Measurements from ENCODE around the gene NFATC4. TPM values are rescaled to one million over a fixed set of nuclear protein-coding genes. Genes with fewer than 3 reads are reported as not detected.

The NFATC4 gene
- total RNA-seq, 1 donor from 2014 or later, result 298 TPM

DNA sequence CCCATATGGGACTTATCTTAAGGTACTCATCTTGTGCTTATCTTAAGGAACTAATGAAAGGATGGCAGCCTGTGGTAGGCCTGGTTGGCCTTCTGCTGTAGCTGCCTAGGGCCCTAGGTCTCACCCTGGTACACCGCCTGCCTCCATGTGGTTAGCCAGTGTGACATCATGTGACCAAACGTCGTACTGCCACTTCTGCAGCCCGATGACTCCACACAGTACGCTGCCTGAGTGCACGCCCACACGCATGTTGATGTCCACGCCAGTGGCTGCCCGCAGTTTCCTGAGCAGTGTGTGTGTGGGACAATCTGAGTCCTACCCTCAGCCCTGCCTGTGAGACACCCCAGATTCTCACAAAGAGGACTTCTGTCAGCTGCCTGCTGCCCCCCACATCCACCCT, 38.2 kb upstream of the NFATC4 start:
- Mint-ChIP-seq H3K4me3 (no peak overlapping the region), H3K27me3 (ENCODE audit: low read depth) (peaks cover 37% of the 10 kb centered on the region)
- no peak for DNase-seq (ENCODE audit: low spot score in 2 of 2, unreplicated experiment in 2 of 2)

DNA sequence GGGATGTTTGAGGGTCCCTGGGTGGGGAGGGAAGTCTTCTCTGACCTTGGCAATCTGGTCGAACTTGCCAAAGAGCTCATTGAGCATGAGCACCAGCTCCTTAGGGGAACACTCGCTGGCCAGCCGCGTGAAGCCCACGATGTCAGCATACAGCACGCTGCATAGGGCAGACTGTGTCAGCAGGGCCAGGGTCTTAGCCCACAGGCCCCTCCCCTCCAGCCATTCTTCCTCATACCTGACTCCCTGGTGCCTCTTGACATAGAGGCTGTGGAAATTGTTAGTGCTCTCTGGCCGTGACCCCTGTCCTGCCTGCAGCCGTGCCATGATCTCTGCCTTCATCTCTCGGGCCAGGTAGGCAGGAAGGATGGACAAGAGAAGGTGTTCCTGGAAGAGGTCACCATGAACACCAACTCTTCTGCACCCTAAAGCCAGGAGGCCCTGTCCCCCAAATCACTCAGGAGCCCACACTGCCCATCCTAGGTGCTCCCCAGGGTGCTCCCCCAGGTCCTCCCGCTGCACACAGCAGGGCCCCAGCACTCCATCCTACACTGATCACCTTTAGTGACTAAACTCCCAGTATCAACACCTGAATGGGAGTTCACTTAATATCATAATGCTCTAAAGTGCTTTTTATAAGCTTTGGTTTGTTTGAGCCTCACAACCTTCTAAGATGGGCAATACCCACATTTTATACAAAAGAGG, 36.9 kb upstream of the NFATC4 start:
- H3K27me3 Mint-ChIP-seq (ENCODE audit: low read depth), result peaks cover 51% of the 10 kb centered on the region
- H3K4me1 Mint-ChIP-seq, result peaks cover 19% of the 10 kb centered on the region
- no peaks in the 10 kb centered on the region for H3K36me3 Mint-ChIP-seq
- no peak for DNase-seq (ENCODE audit: low spot score in 2 of 2, unreplicated experiment in 2 of 2)
- no peak overlapping the region for H3K27ac Mint-ChIP-seq
- no peak overlapping the region for H3K4me3 Mint-ChIP-seq
- H3K9me3 Mint-ChIP-seq, result no peaks in the 10 kb centered on the region
- TF ChIP-seq, protein P1, sequence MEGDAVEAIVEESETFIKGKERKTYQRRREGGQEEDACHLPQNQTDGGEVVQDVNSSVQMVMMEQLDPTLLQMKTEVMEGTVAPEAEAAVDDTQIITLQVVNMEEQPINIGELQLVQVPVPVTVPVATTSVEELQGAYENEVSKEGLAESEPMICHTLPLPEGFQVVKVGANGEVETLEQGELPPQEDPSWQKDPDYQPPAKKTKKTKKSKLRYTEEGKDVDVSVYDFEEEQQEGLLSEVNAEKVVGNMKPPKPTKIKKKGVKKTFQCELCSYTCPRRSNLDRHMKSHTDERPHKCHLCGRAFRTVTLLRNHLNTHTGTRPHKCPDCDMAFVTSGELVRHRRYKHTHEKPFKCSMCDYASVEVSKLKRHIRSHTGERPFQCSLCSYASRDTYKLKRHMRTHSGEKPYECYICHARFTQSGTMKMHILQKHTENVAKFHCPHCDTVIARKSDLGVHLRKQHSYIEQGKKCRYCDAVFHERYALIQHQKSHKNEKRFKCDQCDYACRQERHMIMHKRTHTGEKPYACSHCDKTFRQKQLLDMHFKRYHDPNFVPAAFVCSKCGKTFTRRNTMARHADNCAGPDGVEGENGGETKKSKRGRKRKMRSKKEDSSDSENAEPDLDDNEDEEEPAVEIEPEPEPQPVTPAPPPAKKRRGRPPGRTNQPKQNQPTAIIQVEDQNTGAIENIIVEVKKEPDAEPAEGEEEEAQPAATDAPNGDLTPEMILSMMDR (IDR thresholded peaks at IDR 0.05; ENCODE audit: unreplicated experiment), result no peak

More for the DNA sequence above, 38.2 kb upstream of the NFATC4 start:
- Mint-ChIP-seq H3K27ac (no peak overlapping the region), H3K9me3 (no peaks in the 10 kb centered on the region), H3K4me1 (peaks cover 13% of the 10 kb centered on the region), H3K36me3 (no peaks in the 10 kb centered on the region)
- TF ChIP-seq, protein P1 (IDR thresholded peaks at IDR 0.05; ENCODE audit: unreplicated experiment), result no peak

DNA sequence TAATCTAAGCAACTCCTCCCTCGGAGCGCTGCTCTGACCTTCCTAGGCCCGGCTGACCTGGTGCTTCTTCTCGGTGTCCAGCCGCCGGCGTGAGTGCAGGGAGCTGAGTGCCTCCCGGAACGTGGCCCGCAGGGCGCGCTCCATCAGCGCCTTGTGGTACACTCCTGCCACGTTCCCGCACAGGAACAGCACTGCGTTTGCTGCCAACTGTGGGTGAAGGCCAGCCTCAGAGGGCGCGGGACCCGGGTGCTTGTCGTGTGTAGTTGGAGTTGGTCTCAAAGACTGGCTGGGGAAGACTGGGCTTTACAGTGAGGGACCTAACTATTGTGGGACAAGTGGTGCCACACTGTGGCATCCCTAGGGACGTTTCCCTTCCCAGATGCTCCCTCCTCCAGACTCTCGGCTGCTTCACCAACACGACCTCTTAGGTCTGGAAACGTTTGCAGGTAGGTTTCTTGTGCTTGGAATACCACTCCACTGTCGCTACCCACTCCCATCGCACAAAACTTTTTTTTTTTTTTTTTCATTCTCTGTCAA, 36.2 kb upstream of the NFATC4 start:
- TF ChIP-seq, protein P1 (IDR thresholded peaks at IDR 0.05; ENCODE audit: unreplicated experiment), result no peak
- Mint-ChIP-seq H3K9me3 (no peaks in the 10 kb centered on the region), H3K36me3 (no peaks in the 10 kb centered on the region), H3K4me1 (peaks cover 19% of the 10 kb centered on the region), H3K27me3 (ENCODE audit: low read depth) (peaks cover 58% of the 10 kb centered on the region), H3K4me3 (peak overlapping the region; percentile 66), H3K27ac (no peak overlapping the region)
- DNase-seq (ENCODE audit: low spot score in 2 of 2, unreplicated experiment in 2 of 2), result no peak

DNA sequence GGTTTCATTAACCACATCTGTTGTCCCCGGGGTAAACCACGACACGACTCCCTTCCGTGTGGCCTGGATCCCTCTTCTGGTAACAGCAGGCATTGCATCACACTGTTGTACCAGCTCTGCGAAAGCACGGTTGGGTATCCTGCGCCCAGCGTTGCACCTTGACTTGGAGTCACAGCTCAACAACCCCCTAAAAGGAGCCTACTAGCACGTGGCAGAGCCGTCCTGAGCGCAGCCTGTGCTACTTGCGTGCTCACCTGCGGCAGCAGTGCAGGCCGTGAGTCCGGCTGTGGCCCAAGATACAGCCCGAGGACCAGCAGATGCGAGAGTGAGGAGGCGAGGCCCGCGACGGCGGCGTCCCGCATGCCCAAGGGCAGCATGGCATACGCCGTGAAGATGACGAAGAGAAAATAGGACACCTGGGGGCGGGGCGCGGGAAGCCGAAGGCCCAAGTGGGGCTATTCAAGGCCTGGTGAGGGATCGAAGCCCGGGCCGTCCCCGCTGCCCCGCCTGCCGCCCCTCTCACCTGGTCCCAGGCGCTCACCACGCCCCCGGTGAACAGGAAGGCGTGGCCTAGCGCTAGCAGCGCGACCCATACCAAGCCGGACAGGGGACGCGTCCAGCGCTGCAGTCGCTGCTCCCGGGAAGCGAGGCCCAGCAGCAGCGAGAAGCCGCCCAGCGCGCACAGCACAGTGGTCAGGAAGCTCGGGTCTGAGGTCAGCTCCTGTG, 35.6 kb upstream of the NFATC4 start:
- Mint-ChIP-seq H3K4me3 (peak overlapping the region; percentile 66), H3K36me3 (no peaks in the 10 kb centered on the region), H3K27ac (no peak overlapping the region), H3K4me1 (peaks cover 19% of the 10 kb centered on the region), H3K27me3 (ENCODE audit: low read depth) (peaks cover 64% of the 10 kb centered on the region), H3K9me3 (no peaks in the 10 kb centered on the region)
- peak in 1 of 2 experiments; percentile 71 for DNase-seq (ENCODE audit: low spot score in 2 of 2, unreplicated experiment in 2 of 2)
- TF ChIP-seq, protein P1 (IDR thresholded peaks at IDR 0.05; ENCODE audit: unreplicated experiment), result peak; percentile 78

DNA sequence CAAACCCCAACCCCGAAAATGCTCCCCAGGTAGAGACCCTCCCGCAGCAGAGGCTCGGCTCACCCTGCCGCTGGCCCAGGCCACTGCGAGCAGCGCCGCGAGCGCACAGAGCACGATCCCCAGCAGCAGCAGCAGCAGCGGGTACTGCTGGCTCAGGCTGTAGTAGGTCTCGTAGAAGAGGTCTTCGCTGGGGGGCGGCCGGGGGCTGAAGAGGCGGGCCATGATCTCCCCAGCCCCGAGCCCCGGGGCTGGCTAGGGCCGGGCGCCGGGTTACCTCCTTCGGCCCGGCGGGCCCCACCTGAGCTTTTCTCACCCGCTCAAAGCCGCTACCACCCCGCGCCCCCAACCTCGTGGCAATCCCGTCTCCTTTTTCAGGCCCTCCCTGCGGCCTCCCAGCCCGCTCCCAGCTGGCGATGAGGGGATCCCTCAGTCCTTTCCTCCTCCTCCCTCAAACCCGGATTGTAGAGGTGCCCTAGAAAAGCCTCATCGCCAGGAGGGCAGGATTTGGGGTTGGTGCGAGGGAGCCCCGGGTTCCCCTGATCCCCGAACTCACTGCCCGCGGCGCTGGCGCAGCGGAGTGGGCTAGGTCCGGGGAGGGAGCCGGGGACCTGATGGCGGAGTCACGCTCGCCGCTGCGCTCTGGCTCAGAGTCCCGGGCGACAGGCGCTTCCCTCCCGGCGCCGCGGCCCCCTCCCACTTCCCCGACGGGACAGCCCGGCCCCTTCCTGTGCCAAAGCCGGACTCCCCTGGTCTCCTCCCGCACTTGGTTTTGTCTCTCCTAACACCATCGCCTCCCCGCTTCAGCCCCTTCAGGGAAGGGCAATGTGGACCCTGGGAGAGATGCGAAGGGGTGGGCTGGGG, 33.3 kb upstream of the NFATC4 start, which contains the start of gene ADCY4:
Gene ADCY4 (minus strand): TSS at position 641 of the 861 bp plus-strand sequence. CDS start 419 bp downstream, at position 222.
- Mint-ChIP-seq H3K27me3 (ENCODE audit: low read depth) (peaks cover 87% of the 10 kb centered on the region), H3K9me3 (no peaks in the 10 kb centered on the region), H3K27ac (no peak within 1 kb of the TSS), H3K4me3 (peak within 1 kb of the TSS; percentile 57), H3K4me1 (peaks cover 21% of the 10 kb centered on the region), H3K36me3 (no peaks in the 10 kb centered on the region)
- no peak for DNase-seq (ENCODE audit: low spot score in 2 of 2, unreplicated experiment in 2 of 2)
- TF ChIP-seq, protein P1 (IDR thresholded peaks at IDR 0.05; ENCODE audit: unreplicated experiment), result no peak

Data from mesothelial cell of epicardium (in vitro differentiated cells).